Measurements from ENCODE around the gene GFY.
A peak's percentile ranks its signal among the peaks of the same experiment; 100 is the strongest.

Gene GFY

DNA sequence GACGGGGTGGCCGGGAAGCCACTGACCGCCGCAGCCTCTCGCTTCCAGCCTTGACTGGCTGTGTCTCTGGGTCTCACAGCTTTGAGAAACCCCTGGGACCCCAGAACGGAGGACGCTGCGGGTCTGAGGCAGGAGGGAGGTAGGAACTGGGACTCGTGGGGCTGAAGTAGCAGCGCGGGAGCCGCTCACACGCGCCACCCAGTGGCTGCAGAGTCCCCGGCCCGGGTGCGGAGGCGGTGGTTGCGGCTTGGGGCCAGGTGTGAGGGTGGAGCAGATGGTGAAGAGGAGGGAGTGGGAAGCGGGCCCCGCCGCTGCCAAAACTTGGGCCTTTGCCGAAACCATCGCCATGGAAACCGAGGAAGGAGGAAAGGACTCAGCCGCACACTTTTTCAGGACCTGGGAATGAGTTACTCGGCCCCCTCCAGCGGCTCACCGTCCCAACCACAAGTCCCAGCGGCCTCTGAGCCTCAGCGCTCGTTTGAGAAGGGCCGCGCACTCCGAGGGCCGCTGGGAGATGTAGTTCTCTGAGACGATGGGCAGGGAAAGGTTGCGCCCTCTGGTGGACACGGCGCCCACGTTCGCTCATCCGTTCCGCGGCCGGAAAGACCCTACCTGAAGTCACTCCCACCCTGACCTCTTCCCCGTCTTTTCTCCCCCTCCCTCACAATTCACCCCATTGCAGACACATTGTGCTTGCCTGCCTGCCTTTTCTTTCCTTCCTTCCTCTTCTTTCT lies 18.3 kb downstream of the GFY start (continued):
- TF ChIP-seq, protein P1, sequence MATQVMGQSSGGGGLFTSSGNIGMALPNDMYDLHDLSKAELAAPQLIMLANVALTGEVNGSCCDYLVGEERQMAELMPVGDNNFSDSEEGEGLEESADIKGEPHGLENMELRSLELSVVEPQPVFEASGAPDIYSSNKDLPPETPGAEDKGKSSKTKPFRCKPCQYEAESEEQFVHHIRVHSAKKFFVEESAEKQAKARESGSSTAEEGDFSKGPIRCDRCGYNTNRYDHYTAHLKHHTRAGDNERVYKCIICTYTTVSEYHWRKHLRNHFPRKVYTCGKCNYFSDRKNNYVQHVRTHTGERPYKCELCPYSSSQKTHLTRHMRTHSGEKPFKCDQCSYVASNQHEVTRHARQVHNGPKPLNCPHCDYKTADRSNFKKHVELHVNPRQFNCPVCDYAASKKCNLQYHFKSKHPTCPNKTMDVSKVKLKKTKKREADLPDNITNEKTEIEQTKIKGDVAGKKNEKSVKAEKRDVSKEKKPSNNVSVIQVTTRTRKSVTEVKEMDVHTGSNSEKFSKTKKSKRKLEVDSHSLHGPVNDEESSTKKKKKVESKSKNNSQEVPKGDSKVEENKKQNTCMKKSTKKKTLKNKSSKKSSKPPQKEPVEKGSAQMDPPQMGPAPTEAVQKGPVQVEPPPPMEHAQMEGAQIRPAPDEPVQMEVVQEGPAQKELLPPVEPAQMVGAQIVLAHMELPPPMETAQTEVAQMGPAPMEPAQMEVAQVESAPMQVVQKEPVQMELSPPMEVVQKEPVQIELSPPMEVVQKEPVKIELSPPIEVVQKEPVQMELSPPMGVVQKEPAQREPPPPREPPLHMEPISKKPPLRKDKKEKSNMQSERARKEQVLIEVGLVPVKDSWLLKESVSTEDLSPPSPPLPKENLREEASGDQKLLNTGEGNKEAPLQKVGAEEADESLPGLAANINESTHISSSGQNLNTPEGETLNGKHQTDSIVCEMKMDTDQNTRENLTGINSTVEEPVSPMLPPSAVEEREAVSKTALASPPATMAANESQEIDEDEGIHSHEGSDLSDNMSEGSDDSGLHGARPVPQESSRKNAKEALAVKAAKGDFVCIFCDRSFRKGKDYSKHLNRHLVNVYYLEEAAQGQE (tag by site-specific recombination; IDR thresholded peaks at IDR 0.05) = no peak; the same call in 1 of the 2 replicates
- TF ChIP-seq ZSCAN23 (tag by site-specific recombination; IDR thresholded peaks at IDR 0.05) = 0 out of 2 replicates have a peak, but pooled peaks have one; percentile 22
- TF ChIP-seq ZSCAN18 (tag by site-specific recombination; IDR thresholded peaks at IDR 0.05) = 0 out of 2 replicates have a peak, but pooled peaks have one; percentile 38
- TF ChIP-seq YY2 (tag by site-specific recombination; IDR thresholded peaks at IDR 0.05) = no peak; the same call in 1 of the 2 replicates
- peak; percentile 21 for TF ChIP-seq ZNF785 (tag by site-specific recombination; IDR thresholded peaks at IDR 0.05)
- TF ChIP-seq ZNF274 (IDR thresholded peaks at IDR 0.05; ENCODE audit: low read length) = no peak
- TF ChIP-seq ZNF274 (tag by site-specific recombination; IDR thresholded peaks at IDR 0.05; ENCODE audit: borderline replicate concordance) = no peak
- TF ChIP-seq ZNF560 (tag by site-specific recombination; IDR thresholded peaks at IDR 0.05; ENCODE audit: borderline replicate concordance) = no peak
- TF ChIP-seq ZNF37A (tag by site-specific recombination; IDR thresholded peaks at IDR 0.05) = no peak
- TF ChIP-seq, protein P2, sequence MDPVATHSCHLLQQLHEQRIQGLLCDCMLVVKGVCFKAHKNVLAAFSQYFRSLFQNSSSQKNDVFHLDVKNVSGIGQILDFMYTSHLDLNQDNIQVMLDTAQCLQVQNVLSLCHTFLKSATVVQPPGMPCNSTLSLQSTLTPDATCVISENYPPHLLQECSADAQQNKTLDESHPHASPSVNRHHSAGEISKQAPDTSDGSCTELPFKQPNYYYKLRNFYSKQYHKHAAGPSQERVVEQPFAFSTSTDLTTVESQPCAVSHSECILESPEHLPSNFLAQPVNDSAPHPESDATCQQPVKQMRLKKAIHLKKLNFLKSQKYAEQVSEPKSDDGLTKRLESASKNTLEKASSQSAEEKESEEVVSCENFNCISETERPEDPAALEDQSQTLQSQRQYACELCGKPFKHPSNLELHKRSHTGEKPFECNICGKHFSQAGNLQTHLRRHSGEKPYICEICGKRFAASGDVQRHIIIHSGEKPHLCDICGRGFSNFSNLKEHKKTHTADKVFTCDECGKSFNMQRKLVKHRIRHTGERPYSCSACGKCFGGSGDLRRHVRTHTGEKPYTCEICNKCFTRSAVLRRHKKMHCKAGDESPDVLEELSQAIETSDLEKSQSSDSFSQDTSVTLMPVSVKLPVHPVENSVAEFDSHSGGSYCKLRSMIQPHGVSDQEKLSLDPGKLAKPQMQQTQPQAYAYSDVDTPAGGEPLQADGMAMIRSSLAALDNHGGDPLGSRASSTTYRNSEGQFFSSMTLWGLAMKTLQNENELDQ (tag by site-specific recombination; IDR thresholded peaks at IDR 0.05; ENCODE audit: low read depth) = no peak
- TF ChIP-seq ZNF776 (tag by site-specific recombination; IDR thresholded peaks at IDR 0.05; ENCODE audit: borderline replicate concordance) = no peak
- peak; percentile 38 for TF ChIP-seq ZNF654 (tag by site-specific recombination; IDR thresholded peaks at IDR 0.05; ENCODE audit: low read depth)
- peak; percentile 60; the same call in 1 of the 2 replicates for TF ChIP-seq ZNF391 (tag by site-specific recombination; IDR thresholded peaks at IDR 0.05; ENCODE audit: borderline replicate concordance, low read depth)
- TF ChIP-seq, protein P3, sequence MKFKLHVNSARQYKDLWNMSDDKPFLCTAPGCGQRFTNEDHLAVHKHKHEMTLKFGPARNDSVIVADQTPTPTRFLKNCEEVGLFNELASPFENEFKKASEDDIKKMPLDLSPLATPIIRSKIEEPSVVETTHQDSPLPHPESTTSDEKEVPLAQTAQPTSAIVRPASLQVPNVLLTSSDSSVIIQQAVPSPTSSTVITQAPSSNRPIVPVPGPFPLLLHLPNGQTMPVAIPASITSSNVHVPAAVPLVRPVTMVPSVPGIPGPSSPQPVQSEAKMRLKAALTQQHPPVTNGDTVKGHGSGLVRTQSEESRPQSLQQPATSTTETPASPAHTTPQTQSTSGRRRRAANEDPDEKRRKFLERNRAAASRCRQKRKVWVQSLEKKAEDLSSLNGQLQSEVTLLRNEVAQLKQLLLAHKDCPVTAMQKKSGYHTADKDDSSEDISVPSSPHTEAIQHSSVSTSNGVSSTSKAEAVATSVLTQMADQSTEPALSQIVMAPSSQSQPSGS (tag by site-specific recombination; IDR thresholded peaks at IDR 0.05; ENCODE audit: low read depth) = no peak
- TF ChIP-seq SCRT2 (tag by site-specific recombination; IDR thresholded peaks at IDR 0.05) = 0 out of 2 replicates have a peak, but pooled peaks have one; percentile 25
- TF ChIP-seq, protein P4, sequence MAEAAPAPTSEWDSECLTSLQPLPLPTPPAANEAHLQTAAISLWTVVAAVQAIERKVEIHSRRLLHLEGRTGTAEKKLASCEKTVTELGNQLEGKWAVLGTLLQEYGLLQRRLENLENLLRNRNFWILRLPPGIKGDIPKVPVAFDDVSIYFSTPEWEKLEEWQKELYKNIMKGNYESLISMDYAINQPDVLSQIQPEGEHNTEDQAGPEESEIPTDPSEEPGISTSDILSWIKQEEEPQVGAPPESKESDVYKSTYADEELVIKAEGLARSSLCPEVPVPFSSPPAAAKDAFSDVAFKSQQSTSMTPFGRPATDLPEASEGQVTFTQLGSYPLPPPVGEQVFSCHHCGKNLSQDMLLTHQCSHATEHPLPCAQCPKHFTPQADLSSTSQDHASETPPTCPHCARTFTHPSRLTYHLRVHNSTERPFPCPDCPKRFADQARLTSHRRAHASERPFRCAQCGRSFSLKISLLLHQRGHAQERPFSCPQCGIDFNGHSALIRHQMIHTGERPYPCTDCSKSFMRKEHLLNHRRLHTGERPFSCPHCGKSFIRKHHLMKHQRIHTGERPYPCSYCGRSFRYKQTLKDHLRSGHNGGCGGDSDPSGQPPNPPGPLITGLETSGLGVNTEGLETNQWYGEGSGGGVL (tag by site-specific recombination; IDR thresholded peaks at IDR 0.05) = peak; percentile 76
- TF ChIP-seq PRDM1 (tag by site-specific recombination; IDR thresholded peaks at IDR 0.05) = peak; percentile 77
- no peak for TF ChIP-seq ZNF645 (tag by site-specific recombination; IDR thresholded peaks at IDR 0.05)
- no peak for TF ChIP-seq ZNF423 (tag by site-specific recombination; IDR thresholded peaks at IDR 0.05)
- TF ChIP-seq, protein P5, sequence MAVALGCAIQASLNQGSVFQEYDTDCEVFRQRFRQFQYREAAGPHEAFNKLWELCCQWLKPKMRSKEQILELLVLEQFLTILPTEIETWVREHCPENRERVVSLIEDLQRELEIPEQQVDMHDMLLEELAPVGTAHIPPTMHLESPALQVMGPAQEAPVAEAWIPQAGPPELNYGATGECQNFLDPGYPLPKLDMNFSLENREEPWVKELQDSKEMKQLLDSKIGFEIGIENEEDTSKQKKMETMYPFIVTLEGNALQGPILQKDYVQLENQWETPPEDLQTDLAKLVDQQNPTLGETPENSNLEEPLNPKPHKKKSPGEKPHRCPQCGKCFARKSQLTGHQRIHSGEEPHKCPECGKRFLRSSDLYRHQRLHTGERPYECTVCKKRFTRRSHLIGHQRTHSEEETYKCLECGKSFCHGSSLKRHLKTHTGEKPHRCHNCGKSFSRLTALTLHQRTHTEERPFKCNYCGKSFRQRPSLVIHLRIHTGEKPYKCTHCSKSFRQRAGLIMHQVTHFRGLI (tag by site-specific recombination; IDR thresholded peaks at IDR 0.05) = peak; percentile 21; the same call in 1 of the 2 replicates
- peak; percentile 56; the same call in 1 of the 2 replicates for TF ChIP-seq BCL11B (tag by site-specific recombination; IDR thresholded peaks at IDR 0.05; ENCODE audit: low read depth)
